Ascending aorta (tissue), 2 donors: ENCODE measurements around the gene ARID4A. TPM values are rescaled to one million over a fixed set of nuclear protein-coding genes. Genes with fewer than 3 reads are reported as not detected.

Experiments used
- DNase-seq, 2 donors: peaks; one replicate each; pipeline ENCODE4 v3.0.0-alpha.2; 2019; ENCODE audit warnings: low spot score in 2 of 2
- H3K27ac ChIP-seq, 2 donors: fragments of 200-600 bp; sonication (generic); one replicate each; pipeline ENCODE4 v1.5.1; 2016 to 2017; ENCODE audit warnings: mild to moderate bottlenecking in 1 of 2
- H3K27me3 ChIP-seq: fragments of 200-600 bp; sonication (generic); one replicate; pipeline ENCODE4 v1.5.1; 2017
- H3K36me3 ChIP-seq, 2 donors: fragments of 200-600 bp; sonication (generic); one replicate each; pipeline ENCODE4 v1.5.1; 2016
- H3K4me1 ChIP-seq, 2 donors: fragments of 200-600 bp; sonication (generic); one replicate each; pipeline ENCODE4 v1.5.1; 2016 to 2017; ENCODE audit warnings: mild to moderate bottlenecking in 1 of 2
- H3K4me3 ChIP-seq, 2 donors: fragments of 200-600 bp; sonication (generic); one replicate each; pipeline ENCODE4 v1.5.1; 2016 to 2017; ENCODE audit warnings: mild to moderate bottlenecking in 1 of 2
- H3K9me3 ChIP-seq, 2 donors: fragments of 200-600 bp; sonication (generic); one replicate each; pipeline ENCODE4 v1.5.1; 2016
- CTCF ChIP-seq, 3 experiments: fragments of 200-600 bp in 2 of 3; fragments of 450-650 bp in 1 of 3; sonication (generic) in 2 of 3; IDR thresholded peaks; one replicate each; pipeline ENCODE4 v1.5.1; 2016 to 2019; ENCODE audit warnings: antibody characterized with exemption in 3 of 3, mild to moderate bottlenecking in 1 of 3, moderate library complexity in 1 of 3
- intact Hi-C: fragments of 100-400 bp; cut with DNase I; formaldehyde crosslinking; loops from one replicate; pipeline ENCODE4 v1.15.1; 2023
- total RNA-seq: library from RNA; depleted of rRNA; stranded (reverse); fragments of >200 nt; gene quantifications from one replicate; pipeline ENCODE4 v1.1.0, GENCODE V29; 2016

Gene ARID4A
- total RNA-seq, 1 donor from 2014 or later = 18.2 TPM

- H3K36me3 ChIP-seq = peaks cover 47 to 60% of the 10 kb centered on the region in 2 donors
- no peaks in the 10 kb centered on the region for H3K9me3 ChIP-seq
- no peaks in the 10 kb centered on the region for H3K27me3 ChIP-seq
- intact Hi-C loops = no loop called here
- no peak overlapping the region for H3K4me3 ChIP-seq
- H3K27ac ChIP-seq = no peak overlapping the region
- H3K4me1 ChIP-seq = no peaks in the 10 kb centered on the region
- no peak for TF ChIP-seq CTCF (IDR thresholded peaks at IDR 0.05)
- DNase-seq = no peak
These were observed 68.9 kb downstream of the ARID4A start for GRCh38 chr14:58367296-58367695.

- intact Hi-C loops = no loop called here
- TF ChIP-seq CTCF (IDR thresholded peaks at IDR 0.05) = no peak
- Histone ChIP-seq H3K4me1 (no peaks in the 10 kb centered on the region), H3K27me3 (no peaks in the 10 kb centered on the region), H3K9me3 (no peaks in the 10 kb centered on the region), H3K36me3 (peaks cover 55 to 59% of the 10 kb centered on the region in 2 donors), H3K4me3 (no peak overlapping the region), H3K27ac (peak overlapping the region in 1 of 2 donors; percentile 35)
- DNase-seq = no peak
These were observed 70.6 kb downstream of the ARID4A start for GRCh38 chr14:58368956-58369355.

- TF ChIP-seq CTCF (IDR thresholded peaks at IDR 0.05) = no peak
- H3K4me3 ChIP-seq = no peak overlapping the region
- peaks cover 23 to 53% of the 10 kb centered on the region in 2 donors for H3K36me3 ChIP-seq
- H3K4me1 ChIP-seq = no peaks in the 10 kb centered on the region
- H3K9me3 ChIP-seq = no peaks in the 10 kb centered on the region
- no peak overlapping the region for H3K27ac ChIP-seq
- no peaks in the 10 kb centered on the region for H3K27me3 ChIP-seq
- DNase-seq = no peak
- intact Hi-C loops = no loop called here
These were observed 78.4 kb downstream of the ARID4A start for GRCh38 chr14:58376791-58377190.

- intact Hi-C loops = no loop called here
These were observed 92.5 kb downstream of the ARID4A start for GRCh38 chr14:58390830-58391229.

GRCh38 chr14:58395562-58395811 lies 97.1 kb downstream of the ARID4A start:
- Histone ChIP-seq H3K4me1 (peaks cover 4% of the 10 kb centered on the region in 2 donors), H3K27me3 (no peaks in the 10 kb centered on the region), H3K36me3 (no peaks in the 10 kb centered on the region), H3K27ac (peak overlapping the region; percentile 78 to 79), H3K4me3 (peak overlapping the region; percentile 82 to 86), H3K9me3 (no peaks in the 10 kb centered on the region)
- intact Hi-C loops = no loop called here
- no peak for TF ChIP-seq CTCF (IDR thresholded peaks at IDR 0.05)
- no peak for DNase-seq

More at GRCh38 chr14:58390830-58391229, 92.5 kb downstream of the ARID4A start:
- Histone ChIP-seq H3K4me1 (peaks cover 0 to 2% of the 10 kb centered on the region in 2 donors), H3K4me3 (no peak overlapping the region), H3K27me3 (no peaks in the 10 kb centered on the region), H3K27ac (no peak overlapping the region), H3K9me3 (no peaks in the 10 kb centered on the region), H3K36me3 (no peaks in the 10 kb centered on the region)
- no peak for TF ChIP-seq CTCF (IDR thresholded peaks at IDR 0.05)
- no peak for DNase-seq
